Measurements from ENCODE around the gene CRK.

Gene CRK

DNA sequence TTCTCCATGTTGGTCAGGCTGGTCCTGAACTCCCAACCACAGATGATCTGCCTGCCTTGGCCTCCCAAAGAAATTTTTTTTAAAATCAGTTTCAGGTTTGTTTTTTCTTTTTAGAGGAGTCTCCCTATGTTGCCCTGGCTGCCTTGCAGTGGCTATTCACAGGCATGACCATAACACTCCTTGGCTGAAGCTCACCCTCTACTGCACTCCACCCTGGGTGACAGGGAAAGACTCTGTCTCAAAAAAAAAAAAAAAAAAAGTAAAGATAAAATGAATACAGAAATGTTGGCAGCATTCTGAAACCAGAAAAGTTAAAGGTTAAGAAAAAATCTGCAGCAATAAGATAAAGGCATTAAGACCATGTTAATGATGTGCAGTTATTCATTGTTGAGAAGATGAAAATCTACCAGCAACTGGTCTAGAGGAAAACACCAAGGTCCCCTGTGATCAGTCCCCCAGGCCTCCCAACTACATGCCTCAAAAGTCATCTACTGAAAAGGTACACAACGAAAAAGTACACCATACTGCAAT lies 71.1 kb downstream of the CRK start:
- no peak for ATAC-seq

DNA sequence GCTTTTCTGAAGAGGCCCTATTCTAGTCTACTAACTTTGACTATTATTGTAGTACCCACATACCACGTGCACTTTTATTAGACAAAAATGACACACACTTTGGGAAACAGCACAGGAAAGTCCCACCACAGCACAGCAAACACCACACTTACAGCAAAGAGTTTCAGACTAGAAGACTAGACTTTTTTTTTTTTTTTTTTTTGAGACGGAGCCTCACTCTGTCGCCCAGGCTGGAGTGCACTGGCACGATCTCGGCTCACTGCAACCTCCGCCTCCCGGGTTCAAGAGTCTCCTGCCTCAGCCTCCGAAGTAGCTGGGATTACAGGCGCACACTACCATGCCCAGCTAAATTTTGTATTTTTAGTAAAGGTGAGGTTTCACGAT lies 76.1 kb downstream of the CRK start:
- TF ChIP-seq TSHZ2 (CRISPR knock-in tag; IDR thresholded peaks at IDR 0.05), result no peak
- TF ChIP-seq ISL1 (CRISPR knock-in tag; IDR thresholded peaks at IDR 0.05), result no peak
- TF ChIP-seq PPARA (CRISPR knock-in tag; IDR thresholded peaks at IDR 0.05; ENCODE audit: borderline replicate concordance), result no peak
- no peak for TF ChIP-seq GLIS3 (CRISPR knock-in tag; IDR thresholded peaks at IDR 0.05)
- TF ChIP-seq RARB (CRISPR knock-in tag; IDR thresholded peaks at IDR 0.05), result no peak
- no peak for TF ChIP-seq TOX (CRISPR knock-in tag; IDR thresholded peaks at IDR 0.05; ENCODE audit: borderline replicate concordance)
- TF ChIP-seq, protein P1, sequence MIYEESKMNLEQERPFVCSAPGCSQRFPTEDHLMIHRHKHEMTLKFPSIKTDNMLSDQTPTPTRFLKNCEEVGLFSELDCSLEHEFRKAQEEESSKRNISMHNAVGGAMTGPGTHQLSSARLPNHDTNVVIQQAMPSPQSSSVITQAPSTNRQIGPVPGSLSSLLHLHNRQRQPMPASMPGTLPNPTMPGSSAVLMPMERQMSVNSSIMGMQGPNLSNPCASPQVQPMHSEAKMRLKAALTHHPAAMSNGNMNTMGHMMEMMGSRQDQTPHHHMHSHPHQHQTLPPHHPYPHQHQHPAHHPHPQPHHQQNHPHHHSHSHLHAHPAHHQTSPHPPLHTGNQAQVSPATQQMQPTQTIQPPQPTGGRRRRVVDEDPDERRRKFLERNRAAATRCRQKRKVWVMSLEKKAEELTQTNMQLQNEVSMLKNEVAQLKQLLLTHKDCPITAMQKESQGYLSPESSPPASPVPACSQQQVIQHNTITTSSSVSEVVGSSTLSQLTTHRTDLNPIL (CRISPR knock-in tag; IDR thresholded peaks at IDR 0.05; ENCODE audit: low read depth), result no peak
- no peak for TF ChIP-seq ZNF70 (CRISPR knock-in tag; IDR thresholded peaks at IDR 0.05)
- TF ChIP-seq ZFP3 (CRISPR knock-in tag; IDR thresholded peaks at IDR 0.05), result no peak
- no peak for TF ChIP-seq OSR1 (CRISPR knock-in tag; IDR thresholded peaks at IDR 0.05)
- no peak for TF ChIP-seq SNAI2 (CRISPR knock-in tag; IDR thresholded peaks at IDR 0.05)
- TF ChIP-seq, protein P2, sequence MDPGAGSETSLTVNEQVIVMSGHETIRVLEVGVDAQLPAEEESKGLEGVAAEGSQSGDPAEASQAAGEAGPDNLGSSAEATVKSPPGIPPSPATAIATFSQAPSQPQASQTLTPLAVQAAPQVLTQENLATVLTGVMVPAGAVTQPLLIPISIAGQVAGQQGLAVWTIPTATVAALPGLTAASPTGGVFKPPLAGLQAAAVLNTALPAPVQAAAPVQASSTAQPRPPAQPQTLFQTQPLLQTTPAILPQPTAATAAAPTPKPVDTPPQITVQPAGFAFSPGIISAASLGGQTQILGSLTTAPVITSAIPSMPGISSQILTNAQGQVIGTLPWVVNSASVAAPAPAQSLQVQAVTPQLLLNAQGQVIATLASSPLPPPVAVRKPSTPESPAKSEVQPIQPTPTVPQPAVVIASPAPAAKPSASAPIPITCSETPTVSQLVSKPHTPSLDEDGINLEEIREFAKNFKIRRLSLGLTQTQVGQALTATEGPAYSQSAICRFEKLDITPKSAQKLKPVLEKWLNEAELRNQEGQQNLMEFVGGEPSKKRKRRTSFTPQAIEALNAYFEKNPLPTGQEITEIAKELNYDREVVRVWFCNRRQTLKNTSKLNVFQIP (CRISPR knock-in tag; IDR thresholded peaks at IDR 0.05; ENCODE audit: borderline replicate concordance, low read depth), result no peak
- no peak for TF ChIP-seq ESRRG (CRISPR knock-in tag; IDR thresholded peaks at IDR 0.05)
- no peak for TF ChIP-seq ZNF8 (CRISPR knock-in tag; IDR thresholded peaks at IDR 0.05)
- TF ChIP-seq ZC3H10 (CRISPR knock-in tag; IDR thresholded peaks at IDR 0.05), result no peak
- TF ChIP-seq BACH2 (CRISPR knock-in tag; IDR thresholded peaks at IDR 0.05; ENCODE audit: borderline replicate concordance), result no peak
- no peak for ATAC-seq

More for the DNA sequence above, 71.1 kb downstream of the CRK start:
- TF ChIP-seq, protein P3, sequence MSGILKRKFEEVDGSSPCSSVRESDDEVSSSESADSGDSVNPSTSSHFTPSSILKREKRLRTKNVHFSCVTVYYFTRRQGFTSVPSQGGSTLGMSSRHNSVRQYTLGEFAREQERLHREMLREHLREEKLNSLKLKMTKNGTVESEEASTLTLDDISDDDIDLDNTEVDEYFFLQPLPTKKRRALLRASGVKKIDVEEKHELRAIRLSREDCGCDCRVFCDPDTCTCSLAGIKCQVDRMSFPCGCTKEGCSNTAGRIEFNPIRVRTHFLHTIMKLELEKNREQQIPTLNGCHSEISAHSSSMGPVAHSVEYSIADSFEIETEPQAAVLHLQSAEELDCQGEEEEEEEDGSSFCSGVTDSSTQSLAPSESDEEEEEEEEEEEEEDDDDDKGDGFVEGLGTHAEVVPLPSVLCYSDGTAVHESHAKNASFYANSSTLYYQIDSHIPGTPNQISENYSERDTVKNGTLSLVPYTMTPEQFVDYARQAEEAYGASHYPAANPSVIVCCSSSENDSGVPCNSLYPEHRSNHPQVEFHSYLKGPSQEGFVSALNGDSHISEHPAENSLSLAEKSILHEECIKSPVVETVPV (CRISPR knock-in tag; IDR thresholded peaks at IDR 0.05), result no peak
- TF ChIP-seq ARNTL (CRISPR knock-in tag; IDR thresholded peaks at IDR 0.05; ENCODE audit: borderline replicate concordance, low read depth) (no peak), ZFP30 (CRISPR knock-in tag; IDR thresholded peaks at IDR 0.05) (no peak)

DNA sequence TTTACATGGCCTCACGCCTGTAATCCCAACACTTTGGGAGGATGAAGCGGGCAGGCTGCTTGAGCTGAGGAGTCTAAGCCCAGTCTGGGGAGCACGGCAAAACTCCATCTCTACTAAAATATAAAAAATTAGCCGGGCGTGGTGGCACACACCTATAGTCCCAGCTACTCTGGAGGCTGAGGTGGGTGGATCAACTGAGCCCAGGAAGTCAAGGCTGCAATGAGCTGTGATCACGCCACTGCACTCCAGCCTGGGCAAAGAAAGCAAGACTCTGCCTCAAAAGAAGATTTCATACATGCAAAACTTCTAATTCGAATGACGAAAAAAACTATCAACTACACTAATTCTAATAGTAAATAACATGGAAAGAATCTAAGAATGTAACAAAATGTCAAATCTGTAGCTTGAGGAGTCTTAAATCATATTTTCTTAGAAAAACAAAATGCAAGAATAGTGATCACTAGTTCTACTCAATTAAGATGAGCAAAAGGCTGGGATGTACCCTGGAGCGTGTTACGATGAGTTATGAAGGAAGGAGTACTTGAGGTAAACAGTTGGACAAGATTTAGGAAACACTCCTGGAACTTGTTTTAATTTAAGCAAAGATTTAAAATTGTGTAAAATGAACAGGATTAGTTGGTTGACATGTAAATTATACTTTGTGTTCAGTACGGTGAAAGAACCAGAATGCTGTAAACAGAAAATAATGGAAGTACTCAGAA lies 76.7 kb downstream of the CRK start:
- TF ChIP-seq CSDC2 (CRISPR knock-in tag; IDR thresholded peaks at IDR 0.05) (no peak), ZNF70 (CRISPR knock-in tag; IDR thresholded peaks at IDR 0.05) (no peak), TCF4 (CRISPR knock-in tag; IDR thresholded peaks at IDR 0.05; ENCODE audit: borderline replicate concordance) (no peak), ZC3H10 (CRISPR knock-in tag; IDR thresholded peaks at IDR 0.05) (no peak), ZFP3 (CRISPR knock-in tag; IDR thresholded peaks at IDR 0.05) (no peak), GLIS3 (CRISPR knock-in tag; IDR thresholded peaks at IDR 0.05) (no peak), PPARA (CRISPR knock-in tag; IDR thresholded peaks at IDR 0.05; ENCODE audit: borderline replicate concordance) (no peak), ISL1 (CRISPR knock-in tag; IDR thresholded peaks at IDR 0.05) (no peak), PATZ1 (CRISPR knock-in tag; IDR thresholded peaks at IDR 0.05; ENCODE audit: borderline replicate concordance) (no peak)
- TF ChIP-seq, protein P1 (CRISPR knock-in tag; IDR thresholded peaks at IDR 0.05; ENCODE audit: low read depth), result no peak
- ATAC-seq, result 0 out of 3 replicates have a peak, but pooled peaks have one; percentile 15

All from SK-N-SH treated with all-trans-retinoic acid at 6 μM for 48 hours (cell line).